ENCODE data around the gene TNNC1. TPM values are rescaled to one million over a fixed set of nuclear protein-coding genes. Genes with fewer than 3 reads are reported as not detected.

TNNC1 gene
- total and polyA plus RNA-seq, 2 of the 13 experiments (the other 11 are each of a cell fraction or from before 2014, with no cell fraction given) = 11.8 to 36.4 TPM

GRCh38 chr3:52453496-52454249, at the start of gene TNNC1 (continued):
- TF ChIP-seq ZNF770 (CRISPR knock-in tag; IDR thresholded peaks at IDR 0.05) = no peak
- TF ChIP-seq MLLT10 (CRISPR knock-in tag; IDR thresholded peaks at IDR 0.05) = no peak
- no peak for TF ChIP-seq ZFP41 (CRISPR knock-in tag; IDR thresholded peaks at IDR 0.05; ENCODE audit: borderline replicate concordance)
- no peak for TF ChIP-seq ZNF574 (CRISPR knock-in tag; IDR thresholded peaks at IDR 0.05)
- no peak for TF ChIP-seq ELF4 (CRISPR knock-in tag; IDR thresholded peaks at IDR 0.05; ENCODE audit: borderline replicate concordance)
- TF ChIP-seq AGO1 (IDR thresholded peaks at IDR 0.05; ENCODE audit: low read depth, low read length, poor library complexity, severe bottlenecking) = no peak
- TF ChIP-seq ZNF878 (CRISPR knock-in tag; IDR thresholded peaks at IDR 0.05) = no peak
- TF ChIP-seq POLR2A (IDR thresholded peaks at IDR 0.05; ENCODE audit: insufficient read depth in 1 of 2, low read depth in 2 of 2, low read length in 2 of 2) = 0 out of 4 replicates have a peak, but pooled peaks of 1 of the 2 experiments have one; percentile 19
- TF ChIP-seq ZNF713 (CRISPR knock-in tag; IDR thresholded peaks at IDR 0.05) = no peak
- TF ChIP-seq PATZ1 (CRISPR knock-in tag; IDR thresholded peaks at IDR 0.05) = 0 out of 2 replicates have a peak, but pooled peaks have one; percentile 33
- TF ChIP-seq ZBTB42 (CRISPR knock-in tag; IDR thresholded peaks at IDR 0.05) = no peak
- TF ChIP-seq GATA4 (IDR thresholded peaks at IDR 0.05; ENCODE audit: borderline replicate concordance, low read depth) = no peak
- TF ChIP-seq MYC (CRISPR knock-in tag; IDR thresholded peaks at IDR 0.05; ENCODE audit: borderline replicate concordance) = 0 out of 2 replicates have a peak, but pooled peaks have one; percentile 20
- TF ChIP-seq ZNF547 (CRISPR knock-in tag; IDR thresholded peaks at IDR 0.05) = no peak
- TF ChIP-seq NCOA2 (CRISPR knock-in tag; IDR thresholded peaks at IDR 0.05) = no peak
- TF ChIP-seq GATAD2A (CRISPR knock-in tag; IDR thresholded peaks at IDR 0.05) = 0 out of 2 replicates have a peak, but pooled peaks have one; percentile 24
- TF ChIP-seq ZNF263 (CRISPR knock-in tag; IDR thresholded peaks at IDR 0.05) = no peak
- no peak for TF ChIP-seq LCORL (IDR thresholded peaks at IDR 0.05)
- TF ChIP-seq LCORL (CRISPR knock-in tag; IDR thresholded peaks at IDR 0.05) = peak; percentile 56; the same call in 1 of the 2 replicates
- no peak for TF ChIP-seq ZNF549 (CRISPR knock-in tag; IDR thresholded peaks at IDR 0.05)
- TF ChIP-seq ZNF354B (CRISPR knock-in tag; IDR thresholded peaks at IDR 0.05) = no peak
- no peak for TF ChIP-seq HMG20B (CRISPR knock-in tag; conservative IDR thresholded peaks at IDR 0.05)
- 0 out of 2 replicates have a peak, but pooled peaks have one; percentile 66 for TF ChIP-seq ZMAT3 (CRISPR knock-in tag; conservative IDR thresholded peaks at IDR 0.05)
- no peak for TF ChIP-seq KLF15 (CRISPR knock-in tag; IDR thresholded peaks at IDR 0.05; ENCODE audit: borderline replicate concordance)
- no peak for TF ChIP-seq RFXANK (CRISPR knock-in tag; IDR thresholded peaks at IDR 0.05)
- peak; percentile 63 for TF ChIP-seq ZNF501 (CRISPR knock-in tag; IDR thresholded peaks at IDR 0.05)

All from HepG2 (cell line).